GM18498 (cell line): ENCODE results near the gene SIMC1.
A peak's percentile ranks its signal among the peaks of the same experiment; 100 is the strongest.
"Not testable (repeated sequence)": the region's sequence is repeated elsewhere in the genome, so short reads cannot be mapped to it uniquely, and the experiment has no call there.

Experiments used
- ATAC-seq: cut with Tn5 transposase; IDR thresholded peaks from one replicate; pipeline ENCODE4 v1.9.1; 2021; ENCODE audit warnings: mild to moderate bottlenecking, moderate library complexity; ENCODE audit not compliant: unreplicated experiment

Gene SIMC1

DNA sequence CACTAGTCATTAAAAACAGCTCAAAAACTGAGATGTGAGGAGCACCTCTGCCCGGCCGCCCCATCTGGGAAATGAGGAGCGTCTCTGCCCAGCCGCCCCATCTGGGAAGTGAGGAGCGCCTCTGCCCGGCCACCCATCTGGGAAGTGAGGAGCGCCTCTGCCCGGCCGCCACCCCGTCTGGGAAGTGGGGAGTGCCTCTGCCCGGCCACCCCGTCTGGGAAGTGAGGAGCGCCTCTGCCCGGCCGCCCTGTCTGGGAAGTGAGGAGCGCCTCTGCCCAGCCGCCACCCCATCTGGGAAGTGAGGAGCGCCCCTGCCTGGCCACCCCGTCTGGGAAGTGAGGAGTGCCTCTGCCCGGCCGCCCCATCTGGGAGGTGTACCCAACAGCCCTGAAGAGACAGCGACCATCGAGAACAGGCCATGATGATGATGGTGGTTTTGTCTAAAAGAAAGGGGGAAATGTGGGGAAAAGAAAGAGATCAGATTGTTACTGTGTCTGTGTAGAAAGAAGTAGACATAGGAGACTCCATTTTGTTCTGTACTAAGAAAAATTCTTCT lies 23.7 kb upstream of the SIMC1 start:
- ATAC-seq = not testable (repeated sequence)

DNA sequence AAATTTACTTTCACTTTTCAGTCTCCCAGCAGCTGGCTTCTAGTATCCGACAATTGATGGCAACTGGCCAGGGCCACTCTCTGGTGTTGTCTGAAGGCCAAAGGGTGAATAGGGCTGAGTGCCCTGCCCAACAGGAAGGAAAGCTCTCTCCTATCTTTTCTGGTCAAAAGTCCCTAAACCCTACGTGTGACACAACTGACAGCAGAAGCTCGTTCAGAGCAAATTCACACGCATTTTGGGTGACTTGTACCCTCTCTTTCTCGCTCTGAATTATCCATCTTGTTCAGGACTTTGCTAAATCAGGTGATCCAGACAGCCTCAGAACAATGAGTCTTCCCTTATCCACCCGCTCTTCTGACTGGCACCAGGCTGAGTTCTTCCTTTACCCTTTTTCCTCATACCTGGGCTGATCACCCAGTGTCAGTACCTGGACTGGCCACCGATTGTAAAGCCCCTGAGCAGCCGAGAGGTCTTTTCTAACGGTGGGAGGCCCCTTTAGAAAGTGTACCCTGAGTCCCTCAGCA lies 21.8 kb upstream of the SIMC1 start:
- not testable (repeated sequence) for ATAC-seq

DNA sequence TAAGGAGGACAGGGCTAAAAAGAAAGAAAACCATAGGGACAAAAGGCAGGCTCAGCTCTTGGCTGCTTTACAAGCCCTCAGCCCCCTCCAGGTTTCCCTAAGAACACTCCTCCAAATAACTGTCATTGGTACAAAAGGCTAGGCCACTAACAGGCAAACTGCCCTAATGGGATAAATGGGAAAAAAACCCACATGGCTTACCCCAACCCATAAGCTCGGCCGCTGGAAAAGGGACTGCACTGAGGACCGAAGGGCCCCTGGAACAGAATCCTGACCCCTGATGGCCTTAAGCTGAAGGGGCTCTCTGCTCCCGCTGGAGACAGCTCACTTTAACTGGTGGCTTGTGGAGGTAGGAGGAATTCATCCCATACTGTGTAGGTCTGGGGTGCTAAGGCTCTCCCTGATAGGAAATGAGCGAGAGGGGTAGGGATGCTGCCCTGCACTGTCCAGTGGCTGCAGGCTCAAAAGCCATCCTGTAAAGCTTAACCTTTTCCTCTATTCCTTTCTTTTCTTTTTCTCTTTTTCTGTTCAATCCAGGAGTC lies 21.0 kb upstream of the SIMC1 start:
- not testable (repeated sequence) for ATAC-seq

DNA sequence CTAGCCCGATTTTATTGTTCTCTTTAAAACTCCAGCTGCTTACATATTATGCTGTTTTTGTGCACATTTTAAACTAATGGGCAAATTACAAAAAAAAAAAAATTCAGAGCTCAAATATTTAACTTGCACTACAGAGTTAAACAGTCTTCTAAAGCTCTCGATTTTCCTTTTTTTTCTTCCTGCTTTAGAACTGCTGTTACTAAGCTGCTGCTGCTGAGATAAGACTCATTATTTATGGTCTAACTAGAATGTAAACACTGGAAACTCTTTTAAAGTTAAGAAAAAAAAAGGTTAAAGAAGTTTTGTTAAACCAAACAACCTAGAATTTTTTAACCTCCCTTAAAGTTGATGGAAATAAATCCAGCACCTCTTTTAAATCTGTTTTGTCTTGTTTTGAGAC lies 20.5 kb upstream of the SIMC1 start:
- ATAC-seq = not testable (repeated sequence)

DNA sequence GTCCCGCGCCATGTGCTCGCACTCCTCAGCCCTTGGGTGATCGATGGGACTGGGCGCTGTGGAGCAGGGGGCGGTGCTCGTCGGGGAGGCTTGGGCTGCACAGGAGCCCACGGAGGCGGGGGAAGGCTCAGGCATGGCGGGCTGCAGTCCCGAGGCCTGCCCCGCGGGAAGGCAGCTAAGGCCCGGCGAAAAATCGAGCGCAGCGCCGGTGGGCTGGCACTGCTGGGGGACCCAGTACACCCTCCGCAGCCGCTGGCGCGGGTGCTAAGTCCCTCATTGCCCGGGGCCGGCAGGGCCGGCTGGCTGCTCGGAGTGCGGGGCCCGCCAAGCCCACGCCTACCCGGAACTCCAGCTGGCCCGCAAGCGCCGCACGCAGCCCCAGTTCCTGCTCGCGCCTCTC lies 16.2 kb upstream of the SIMC1 start:
- ATAC-seq = not testable (repeated sequence)

DNA sequence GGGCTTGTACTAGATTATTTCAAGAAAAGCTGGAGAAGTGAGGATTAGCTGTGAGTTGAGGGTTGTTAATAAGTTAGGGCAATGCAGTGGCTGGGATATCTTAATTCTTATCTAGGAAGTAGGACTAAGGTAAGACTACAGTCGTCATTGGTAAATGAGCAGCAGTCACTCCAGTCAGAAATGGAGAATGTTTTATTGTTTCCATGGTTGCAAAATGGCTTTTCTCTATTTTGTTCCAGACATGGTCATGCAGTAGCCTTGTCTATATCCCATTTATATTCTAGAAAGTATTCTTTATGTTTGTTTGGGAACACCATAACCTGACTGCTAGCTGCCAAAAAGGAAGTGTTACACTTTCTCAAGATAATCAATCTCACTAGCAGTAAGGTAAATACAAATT lies 9.9 kb upstream of the SIMC1 start:
- not testable (repeated sequence) for ATAC-seq

DNA sequence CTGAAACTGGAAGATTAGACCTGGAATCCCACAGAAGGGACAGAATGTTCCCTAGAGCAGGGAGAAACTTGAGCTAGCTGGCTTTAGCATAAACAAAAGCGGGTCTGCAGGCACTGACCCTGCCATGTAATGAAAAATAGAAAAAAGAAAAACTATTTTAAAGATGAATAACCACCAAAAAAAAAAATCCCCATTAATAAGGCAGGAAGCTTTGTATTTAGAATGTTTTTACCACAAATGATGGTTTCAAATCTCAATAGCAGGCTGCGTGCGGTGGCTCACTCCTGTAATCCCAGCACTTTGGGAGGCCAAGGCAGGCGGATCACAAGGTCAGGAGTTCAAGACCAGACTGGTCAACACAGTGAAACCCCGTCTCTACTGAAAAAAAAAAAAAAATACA lies 5.0 kb upstream of the SIMC1 start:
- not testable (repeated sequence) for ATAC-seq

DNA sequence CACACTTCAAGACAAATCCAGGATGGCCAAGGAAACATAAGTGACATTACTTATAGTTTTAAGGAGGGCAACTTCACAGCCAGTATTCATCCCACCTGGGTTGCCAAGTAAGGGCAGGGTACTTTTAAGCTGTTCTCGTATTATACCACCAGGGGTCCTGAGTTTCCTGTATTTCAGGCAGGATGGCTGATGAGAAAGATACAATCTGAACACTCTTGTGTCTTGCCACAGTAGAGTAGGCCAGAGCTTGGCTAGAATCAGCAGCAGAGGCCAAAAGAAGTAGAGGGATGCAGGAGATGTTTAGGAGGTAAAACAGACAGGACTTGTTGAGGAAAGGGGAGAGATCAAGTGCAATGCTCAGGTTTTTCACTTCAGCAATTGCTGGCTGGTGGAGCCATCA lies 3.1 kb upstream of the SIMC1 start:
- peak; percentile 58 for ATAC-seq

DNA sequence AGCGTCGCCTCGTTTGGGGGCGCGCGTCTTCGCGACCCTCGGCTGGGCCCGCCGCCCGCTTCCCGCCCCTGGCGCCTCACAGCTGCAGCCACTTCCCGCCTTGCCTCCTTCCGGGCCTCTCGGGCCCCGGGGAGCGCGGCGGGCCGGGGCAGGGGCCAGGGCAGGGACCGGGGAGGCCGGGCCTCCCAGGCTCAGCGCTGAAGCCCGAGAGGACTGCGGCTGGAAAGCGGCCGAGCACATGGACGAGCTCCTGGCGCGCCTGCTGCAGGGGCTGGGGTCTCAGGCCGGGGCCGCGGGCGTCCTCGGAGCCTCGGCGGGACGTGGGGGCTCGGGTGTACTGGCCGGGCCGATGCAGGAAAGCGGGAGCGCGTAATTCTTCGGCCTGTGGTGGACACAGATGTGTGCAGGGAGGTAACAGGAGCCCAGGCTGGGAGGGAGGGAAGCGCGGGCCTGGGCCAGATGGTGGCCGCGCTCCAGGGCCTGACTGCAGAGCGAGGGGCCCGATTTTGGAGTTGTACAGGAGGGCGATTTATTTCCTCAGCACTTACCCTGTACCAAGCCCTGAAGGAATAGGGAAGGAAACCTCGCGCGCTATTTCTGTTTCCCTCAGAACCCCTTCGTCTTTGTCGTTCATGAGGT lies 540 bp downstream of the SIMC1 start:
- ATAC-seq = peak; percentile 42

DNA sequence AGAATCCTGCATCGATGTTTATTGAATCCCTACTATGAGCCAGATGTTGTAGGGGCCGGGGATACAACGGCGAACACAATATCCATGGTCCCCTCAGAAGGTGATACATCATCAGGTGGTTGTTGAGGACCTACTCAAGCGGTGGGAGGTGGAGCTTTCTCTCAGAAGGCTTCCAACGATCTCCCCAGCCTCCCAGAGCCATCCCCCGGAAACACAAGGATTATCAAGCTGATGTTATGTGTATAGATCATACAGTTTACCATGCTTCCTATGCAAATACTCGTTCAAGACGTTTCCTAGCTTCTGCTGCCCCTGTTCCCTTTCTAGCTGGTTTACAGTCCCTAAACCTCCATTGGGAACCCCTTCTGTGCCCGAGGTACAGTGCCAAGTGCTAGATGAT lies 1.1 kb downstream of the SIMC1 start:
- ATAC-seq = not testable (repeated sequence)

DNA sequence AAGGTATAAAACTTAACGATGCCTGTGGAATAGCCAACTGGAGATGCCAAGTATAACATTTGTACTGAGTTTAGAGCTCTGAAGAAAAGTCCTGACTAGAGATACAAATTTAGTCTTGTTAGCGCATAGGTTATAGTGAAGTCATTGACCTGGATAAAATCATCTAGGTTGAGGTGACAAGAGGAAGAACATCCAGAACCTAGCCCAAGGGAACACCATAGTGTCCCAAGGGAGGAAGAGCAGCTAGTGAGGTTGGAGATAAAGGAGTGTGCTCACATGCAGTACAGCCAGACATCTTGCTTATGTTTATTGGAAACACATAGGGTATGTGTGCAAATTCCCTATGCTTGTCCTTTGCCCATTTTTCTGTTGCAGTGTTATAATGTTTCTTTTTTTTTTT lies 6.1 kb downstream of the SIMC1 start:
- not testable (repeated sequence) for ATAC-seq

DNA sequence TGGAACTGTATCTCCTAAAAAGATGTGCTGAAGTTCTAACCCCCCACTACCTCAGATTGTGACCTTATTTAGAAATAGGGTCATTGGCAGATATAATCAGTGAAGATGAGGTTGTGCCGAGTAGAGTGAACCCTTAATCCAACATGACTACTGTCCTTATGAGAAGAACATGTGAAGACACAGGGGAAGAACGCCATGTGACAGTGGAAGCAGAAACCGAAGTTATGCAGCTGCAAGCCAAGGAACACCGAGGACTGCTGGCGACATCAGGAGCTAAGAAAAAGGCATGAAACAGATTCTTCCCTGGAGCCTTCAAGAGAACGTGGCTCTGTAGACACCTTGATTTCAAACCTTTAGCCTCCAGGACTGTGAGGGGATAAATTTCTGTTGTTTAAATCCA lies 6.8 kb downstream of the SIMC1 start:
- ATAC-seq = not testable (repeated sequence)

DNA sequence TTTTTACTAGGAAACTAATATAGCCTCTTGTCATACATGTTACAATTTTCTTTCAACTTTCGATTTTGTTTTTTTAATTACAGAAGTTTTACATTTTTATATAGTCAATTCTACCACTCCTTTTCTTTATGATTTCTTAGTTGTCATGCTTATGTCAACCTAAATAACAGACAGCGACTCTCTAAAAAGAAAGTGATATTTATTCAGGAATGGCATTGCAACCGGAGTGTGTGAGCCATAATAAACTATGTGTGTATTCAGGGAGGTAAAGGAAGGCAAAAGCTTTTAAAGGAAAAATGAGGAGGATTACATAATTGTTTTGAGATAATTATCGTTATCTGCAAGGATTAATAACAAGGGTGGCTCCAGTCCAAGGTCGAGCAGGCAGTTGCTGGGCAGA lies 7.3 kb downstream of the SIMC1 start:
- not testable (repeated sequence) for ATAC-seq

DNA sequence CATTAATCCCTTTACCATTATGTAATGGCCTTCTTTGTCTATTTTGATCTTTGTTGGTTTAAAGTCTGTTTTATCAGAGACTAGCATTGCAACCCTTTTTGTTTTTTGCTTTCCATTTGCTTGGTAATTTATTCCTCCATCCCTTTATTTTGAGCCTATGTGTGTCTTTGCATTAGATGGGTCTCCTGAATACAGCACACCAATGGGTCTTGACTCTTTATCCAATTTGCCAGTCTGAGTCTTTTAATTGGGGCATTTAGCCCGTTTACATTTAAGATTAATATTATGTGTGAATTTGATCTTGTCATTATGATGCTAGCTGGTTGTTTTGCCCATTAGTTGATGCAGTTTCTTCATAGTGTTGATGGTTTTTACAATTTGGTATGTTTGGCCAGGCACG lies 12.5 kb downstream of the SIMC1 start:
- not testable (repeated sequence) for ATAC-seq

DNA sequence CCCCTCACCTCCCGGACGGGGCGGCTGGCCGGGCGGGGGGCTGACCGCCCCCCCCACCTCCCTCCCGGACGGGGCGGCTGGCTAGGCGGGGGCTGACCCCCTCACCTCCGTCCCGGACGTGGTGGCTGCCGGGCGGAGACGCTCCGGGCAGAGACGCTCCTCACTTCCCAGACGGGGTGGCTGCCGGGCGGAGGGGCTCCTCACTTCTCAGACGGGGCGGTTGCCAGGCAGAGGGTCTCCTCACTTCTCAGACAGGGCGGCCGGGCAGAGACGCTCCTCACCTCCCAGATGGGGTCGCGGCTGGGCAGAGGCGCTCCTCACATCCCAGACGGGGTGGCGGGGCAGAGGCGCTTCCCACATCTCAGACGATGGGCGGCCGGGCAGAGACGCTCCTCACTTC lies 13.9 kb downstream of the SIMC1 start:
- not testable (repeated sequence) for ATAC-seq

DNA sequence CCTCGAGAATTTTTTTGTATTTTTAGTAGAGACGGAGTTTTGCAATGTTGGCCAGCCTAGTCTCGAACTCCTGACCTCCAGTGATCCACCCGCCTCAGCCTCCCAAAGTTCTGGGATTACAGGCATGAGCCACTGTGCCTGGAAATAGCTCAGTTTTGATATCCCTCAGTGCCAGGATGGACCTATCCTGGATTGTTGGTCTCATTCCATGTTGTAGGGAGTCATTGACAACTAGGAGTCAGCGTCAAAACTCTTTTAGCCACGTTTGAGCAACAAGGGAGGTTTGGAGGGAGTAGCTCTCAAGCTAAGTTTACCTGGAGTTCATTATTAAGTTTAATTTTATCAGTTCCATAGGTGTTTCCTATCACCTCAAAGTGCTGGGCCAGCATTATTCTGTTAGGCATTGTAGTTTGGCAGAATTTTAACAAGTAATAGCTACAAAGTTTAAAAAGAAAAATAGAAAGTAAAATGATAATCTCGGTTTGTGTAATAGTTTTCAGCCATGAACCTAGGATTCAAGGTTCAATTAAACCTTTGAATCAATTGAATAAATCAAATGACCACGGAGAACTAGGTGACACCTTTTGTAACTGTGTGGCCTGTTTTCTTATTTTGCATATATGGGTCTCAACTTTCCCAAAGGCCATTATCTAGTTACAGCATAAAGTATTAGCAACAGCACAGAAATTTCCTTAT lies 15.3 kb downstream of the SIMC1 start:
- not testable (repeated sequence) for ATAC-seq

DNA sequence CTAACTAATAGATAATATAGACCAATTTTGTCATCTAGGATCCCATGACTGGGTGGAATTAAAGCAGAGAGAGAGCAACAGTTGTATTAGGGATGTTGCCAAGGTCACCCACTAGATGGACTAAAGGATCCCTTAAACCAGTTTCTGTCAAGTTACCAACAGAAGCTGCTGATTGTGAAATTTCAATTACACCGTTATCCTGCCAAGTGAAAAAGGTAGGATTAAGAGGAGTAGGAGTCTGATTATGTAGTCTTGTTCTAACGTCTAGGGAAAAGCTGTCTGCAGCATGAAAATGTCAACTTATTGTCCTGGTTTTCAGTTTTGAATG lies 15.8 kb downstream of the SIMC1 start:
- not testable (repeated sequence) for ATAC-seq

DNA sequence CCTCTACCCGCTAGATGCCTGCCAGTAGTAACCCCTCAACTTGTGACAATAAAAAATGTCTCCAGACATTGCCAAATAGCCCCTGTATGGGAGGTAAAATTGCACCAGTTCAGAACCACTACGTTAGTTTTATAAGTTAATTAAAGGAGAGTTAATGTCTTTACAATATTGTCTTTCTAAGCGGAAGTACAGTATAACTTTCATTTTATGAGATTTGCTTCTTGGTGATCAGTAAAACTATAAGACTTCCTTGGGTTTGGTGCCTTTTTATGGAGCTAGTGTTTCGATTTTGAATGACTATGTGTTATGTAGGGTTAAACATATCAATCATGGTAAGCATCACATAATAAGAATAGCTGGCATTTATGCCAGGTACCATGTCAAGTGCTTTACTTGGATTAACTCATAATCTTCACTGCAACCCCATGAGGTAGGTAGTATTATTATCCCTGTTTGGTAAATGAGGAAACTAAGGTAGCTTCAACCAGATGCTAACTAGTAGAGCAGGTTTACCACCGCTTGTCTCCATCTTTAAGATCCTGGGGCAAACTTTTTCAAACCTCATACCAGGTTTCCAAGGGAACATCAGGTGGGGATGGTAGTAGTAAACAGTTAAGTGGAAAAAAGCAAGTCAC lies 19.8 kb downstream of the SIMC1 start:
- not testable (repeated sequence) for ATAC-seq

DNA sequence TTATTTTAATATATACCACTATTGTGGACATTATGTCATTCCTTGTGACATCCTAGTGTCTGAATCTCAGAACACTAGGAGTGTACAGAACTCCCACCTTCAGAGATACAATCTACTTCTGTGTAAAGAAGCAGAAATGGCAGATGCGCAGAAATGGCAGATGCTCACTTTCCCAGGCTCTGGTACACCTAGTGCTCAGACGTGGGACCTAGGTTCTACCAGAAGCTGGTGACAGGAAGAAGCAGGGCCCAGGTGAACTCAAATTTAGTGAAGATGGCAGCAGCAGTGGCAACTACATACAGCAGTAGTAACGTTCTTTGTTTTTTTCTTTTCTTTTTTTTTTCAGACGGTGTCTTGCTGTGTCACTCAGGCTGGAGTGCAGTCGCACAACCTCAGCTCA lies 22.5 kb downstream of the SIMC1 start:
- ATAC-seq = not testable (repeated sequence)

DNA sequence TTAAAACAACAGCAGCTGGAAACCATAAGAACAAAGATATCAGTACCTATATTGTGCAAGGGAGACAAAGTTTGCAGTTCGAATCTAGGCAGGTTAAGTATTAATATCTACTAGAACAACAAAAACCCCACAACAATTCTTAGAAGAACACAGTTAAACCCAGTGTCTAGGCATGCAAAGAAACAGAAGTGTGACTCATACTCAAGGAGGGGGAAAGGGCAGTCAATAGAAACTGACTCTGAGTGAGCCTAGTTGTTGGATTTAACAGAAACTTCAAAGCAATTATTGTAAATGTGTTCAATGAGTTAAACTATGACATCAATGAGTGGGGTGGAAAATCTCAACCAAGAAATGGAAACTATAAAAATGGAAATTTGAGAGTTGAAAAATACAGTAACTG lies 28.2 kb downstream of the SIMC1 start:
- ATAC-seq = not testable (repeated sequence)

DNA sequence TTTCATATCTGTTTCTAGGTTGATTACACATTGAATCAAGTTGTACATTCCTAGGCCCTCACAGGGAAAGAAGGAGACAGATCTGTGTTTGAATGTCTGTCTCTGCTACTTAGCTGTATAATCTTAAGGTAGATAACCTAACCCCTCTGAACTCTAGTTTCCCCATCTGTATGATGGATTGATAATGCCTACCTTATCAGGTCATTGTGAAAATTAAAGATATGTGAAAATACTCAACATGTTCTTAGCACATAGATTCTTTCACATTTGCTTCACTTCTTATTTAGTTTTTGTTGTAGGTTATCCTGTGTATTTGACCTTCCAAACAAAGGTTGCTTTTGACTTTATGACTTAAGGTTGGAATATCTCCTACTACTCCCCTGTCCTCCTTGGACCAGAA lies 50.8 kb downstream of the SIMC1 start:
- not testable (repeated sequence) for ATAC-seq
